Subcutaneous abdominal adipose tissue (tissue), 5 donors: Measurements from ENCODE around the gene SLC6A19.
"Not testable (repeated sequence)": the region's sequence is repeated elsewhere in the genome, so short reads cannot be mapped to it uniquely, and the experiment has no call there.

Experiments
- H3K27ac ChIP-seq: one replicate; pipeline ENCODE4 v1.7.0; 2013; ENCODE audit warnings: low read depth, mild to moderate bottlenecking, inconsistent platforms, low read length, moderate library complexity
- H3K27me3 ChIP-seq, 5 donors: one replicate each; pipeline ENCODE4 v1.7.0; 2013; ENCODE audit warnings: low read length in 5 of 5, inconsistent platforms in 1 of 5; ENCODE audit not compliant: control insufficient read depth in 5 of 5, insufficient read depth in 4 of 5
- H3K36me3 ChIP-seq, 5 donors: one replicate each; pipeline ENCODE4 v1.7.0; 2013; ENCODE audit warnings: low read length in 5 of 5; ENCODE audit not compliant: control insufficient read depth in 5 of 5, insufficient read depth in 5 of 5
- H3K4me1 ChIP-seq, 5 donors: one replicate each; pipeline ENCODE4 v1.7.0; 2013; ENCODE audit warnings: low read length in 5 of 5, mild to moderate bottlenecking in 3 of 5, moderate library complexity in 1 of 5; ENCODE audit not compliant: control insufficient read depth in 5 of 5, insufficient read depth in 5 of 5
- H3K4me3 ChIP-seq, 5 donors: one replicate each; pipeline ENCODE4 v1.7.0; 2013; ENCODE audit warnings: low read length in 5 of 5, low read depth in 1 of 5
- H3K9ac ChIP-seq, 5 donors: one replicate each; pipeline ENCODE4 v1.7.0; 2013; ENCODE audit warnings: low read length in 5 of 5, mild to moderate bottlenecking in 4 of 5, moderate library complexity in 3 of 5
- H3K9me3 ChIP-seq, 5 donors: one replicate each; pipeline ENCODE4 v1.7.0; 2013; ENCODE audit warnings: low read length in 5 of 5; ENCODE audit not compliant: control insufficient read depth in 5 of 5
- donor health status: healthy.
- donor health status: healthy.
- donor health status: healthy.
- donor health status: healthy.
- donor health status: healthy.

SLC6A19 gene

DNA sequence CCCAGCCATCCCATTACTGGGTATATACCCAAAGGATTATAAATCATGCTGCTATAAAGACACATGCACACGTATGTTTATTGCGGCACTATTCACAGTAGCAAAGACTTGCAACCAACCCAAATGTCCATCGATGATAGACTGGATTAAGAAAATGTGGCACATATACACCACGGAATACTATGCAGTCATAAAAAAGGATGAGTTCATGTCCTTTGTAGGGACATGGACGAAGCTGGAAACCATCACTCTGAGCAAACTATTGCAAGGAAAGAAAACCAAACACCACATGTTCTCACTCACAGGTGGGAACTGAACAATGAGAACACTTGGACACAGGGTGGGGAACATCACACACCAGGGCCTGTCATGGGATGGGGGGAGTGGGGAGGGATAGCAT lies 66.1 kb downstream of the SLC6A19 start:
- not testable (repeated sequence) for H3K36me3 ChIP-seq, H3K4me1 ChIP-seq, H3K9ac ChIP-seq, H3K4me3 ChIP-seq, H3K27me3 ChIP-seq, H3K27ac ChIP-seq
- H3K9me3 ChIP-seq: peaks cover 0 to 19% (median 7%) of the 10 kb centered on the region in 5 donors

- Histone ChIP-seq H3K27me3 (no peaks in the 10 kb centered on the region), H3K9me3 (peaks cover 0 to 13% (median under 1%) of the 10 kb centered on the region in 5 donors), H3K9ac (no peak overlapping the region), H3K36me3 (no peaks in the 10 kb centered on the region), H3K4me3 (no peak overlapping the region), H3K4me1 (no peaks in the 10 kb centered on the region), H3K27ac (no peak overlapping the region)
Observed at GRCh38 chr5:1268056-1268455, 66.7 kb downstream of the SLC6A19 start.

- no peaks in the 10 kb centered on the region for H3K4me1 ChIP-seq
Observed at GRCh38 chr5:1268666-1269065, 67.3 kb downstream of the SLC6A19 start.

DNA sequence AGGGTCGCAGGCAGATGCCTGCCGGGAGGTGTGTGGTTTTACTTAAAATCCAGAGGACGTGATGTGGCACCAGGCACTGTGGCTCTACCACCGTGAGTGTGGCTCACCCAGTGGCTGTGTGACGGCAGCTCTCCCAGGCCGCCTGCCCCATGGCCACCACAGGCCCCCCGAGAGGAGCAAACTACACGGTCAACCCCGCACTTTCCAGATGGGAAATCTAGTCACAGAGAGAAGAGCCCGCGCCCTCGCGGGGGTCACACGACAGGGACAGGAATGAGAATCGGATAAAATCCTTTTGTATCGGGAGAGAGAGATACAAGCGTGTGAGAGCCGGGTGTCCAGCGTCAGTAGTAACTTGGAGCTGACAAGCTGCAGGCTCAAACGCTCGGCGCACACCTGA lies 69.0 kb downstream of the SLC6A19 start:
- Histone ChIP-seq H3K9ac (no peak overlapping the region), H3K36me3 (no peaks in the 10 kb centered on the region), H3K27ac (no peak overlapping the region), H3K27me3 (peaks cover 0 to 5% (median 2%) of the 10 kb centered on the region in 5 donors), H3K4me3 (no peak overlapping the region), H3K4me1 (no peaks in the 10 kb centered on the region), H3K9me3 (no peaks in the 10 kb centered on the region)

More at GRCh38 chr5:1268666-1269065, 67.3 kb downstream of the SLC6A19 start:
- no peaks in the 10 kb centered on the region for H3K36me3 ChIP-seq
- peaks cover 0 to 8% (median 0%) of the 10 kb centered on the region in 5 donors for H3K9me3 ChIP-seq
- H3K4me3 ChIP-seq: no peak overlapping the region
- no peaks in the 10 kb centered on the region for H3K27me3 ChIP-seq
- no peak overlapping the region for H3K9ac ChIP-seq
- no peak overlapping the region for H3K27ac ChIP-seq

- H3K9me3 ChIP-seq: no peaks in the 10 kb centered on the region
- no peaks in the 10 kb centered on the region for H3K4me1 ChIP-seq
- H3K27ac ChIP-seq: no peak overlapping the region
- H3K4me3 ChIP-seq: no peak overlapping the region
- H3K27me3 ChIP-seq: peaks cover 0 to 5% (median 2%) of the 10 kb centered on the region in 5 donors
- H3K9ac ChIP-seq: no peak overlapping the region
- no peaks in the 10 kb centered on the region for H3K36me3 ChIP-seq
Observed at GRCh38 chr5:1270933-1271914, 69.8 kb downstream of the SLC6A19 start.

DNA sequence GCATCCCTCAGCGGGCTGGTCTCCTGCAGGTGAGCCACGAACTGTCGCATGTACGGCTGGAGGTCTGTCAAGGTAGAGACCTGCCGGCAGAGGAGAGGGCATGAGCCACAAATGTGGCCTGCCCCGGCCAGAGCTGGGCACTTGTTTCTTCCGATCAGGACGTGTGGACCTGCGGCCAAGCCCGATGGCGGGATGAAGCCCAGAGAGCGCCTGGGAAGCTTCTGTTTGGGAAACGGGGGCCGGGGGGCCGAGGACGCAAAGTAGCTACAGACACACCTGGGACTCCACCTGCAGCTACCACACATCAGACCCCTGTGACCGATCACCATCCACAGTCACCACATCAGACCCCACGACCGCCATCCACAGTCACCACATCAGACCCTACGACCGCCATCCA lies 70.8 kb downstream of the SLC6A19 start:
- Histone ChIP-seq H3K27me3 (peaks cover 0 to 5% (median 2%) of the 10 kb centered on the region in 5 donors), H3K4me3 (no peak overlapping the region), H3K9me3 (no peaks in the 10 kb centered on the region), H3K9ac (no peak overlapping the region), H3K27ac (no peak overlapping the region), H3K36me3 (no peaks in the 10 kb centered on the region), H3K4me1 (no peaks in the 10 kb centered on the region)

DNA sequence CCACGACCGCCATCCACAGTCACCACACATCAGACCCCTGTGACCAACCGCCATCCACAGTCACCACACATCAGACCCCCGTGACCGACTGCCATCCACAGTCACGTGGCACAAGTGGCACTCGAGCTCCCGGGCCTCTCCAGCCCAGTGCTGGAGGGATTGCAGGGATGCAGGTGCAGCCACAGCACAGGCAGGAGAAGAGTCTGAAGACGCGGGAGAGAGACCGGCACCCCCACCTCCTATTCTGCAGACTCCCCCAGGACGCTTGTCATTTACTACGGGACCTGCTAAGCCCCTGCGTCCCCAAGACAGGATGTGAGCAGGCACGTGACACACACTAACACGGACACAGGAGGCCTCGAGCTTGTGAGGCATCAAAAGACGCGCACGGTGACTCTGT lies 72.3 kb downstream of the SLC6A19 start:
- H3K4me1 ChIP-seq: no peaks in the 10 kb centered on the region
- no peaks in the 10 kb centered on the region for H3K36me3 ChIP-seq
- no peak overlapping the region for H3K27ac ChIP-seq
- H3K9ac ChIP-seq: no peak overlapping the region
- H3K4me3 ChIP-seq: no peak overlapping the region
- peaks cover 0 to 8% (median 7%) of the 10 kb centered on the region in 5 donors for H3K9me3 ChIP-seq
- peaks cover 0 to 5% (median 2%) of the 10 kb centered on the region in 5 donors for H3K27me3 ChIP-seq

DNA sequence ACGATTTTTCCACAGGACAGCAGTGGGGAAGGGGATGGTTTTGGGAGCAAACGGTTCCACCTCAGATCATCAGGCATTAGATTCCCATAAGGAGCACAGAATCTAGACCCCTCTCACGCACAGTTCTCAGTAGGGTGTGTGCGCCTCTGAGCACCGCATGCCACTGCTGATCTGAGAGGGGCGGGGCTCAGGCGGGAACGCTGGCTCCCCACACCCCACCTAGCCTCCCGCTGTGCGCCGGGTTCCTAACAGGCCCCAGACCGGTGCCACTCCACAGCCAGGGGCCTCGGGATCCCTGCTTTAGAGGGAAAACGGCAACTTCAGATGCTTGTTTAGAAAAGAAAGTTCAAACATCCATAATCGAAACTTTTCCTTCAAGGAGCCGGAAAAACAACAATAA lies 73.1 kb downstream of the SLC6A19 start:
- no peak overlapping the region for H3K27ac ChIP-seq
- H3K36me3 ChIP-seq: no peaks in the 10 kb centered on the region
- no peak overlapping the region for H3K9ac ChIP-seq
- H3K4me3 ChIP-seq: no peak overlapping the region
- H3K4me1 ChIP-seq: no peaks in the 10 kb centered on the region
- H3K9me3 ChIP-seq: peaks cover 0 to 11% (median 9%) of the 10 kb centered on the region in 5 donors
- H3K27me3 ChIP-seq: peaks cover 0 to 5% (median 2%) of the 10 kb centered on the region in 5 donors
